NB4 (cell line): Measurements from ENCODE around the gene ITGA4.

Source experiments
- DNase-seq: peaks from one replicate; pipeline ENCODE4 v3.0.0; 2010; ENCODE audit warnings: low read depth
- H3K4me3 ChIP-seq: one replicate; pipeline ENCODE4 v1.5.1; 2011; ENCODE audit warnings: mild to moderate bottlenecking, low read depth, low read length, moderate library complexity
- CTCF ChIP-seq: IDR thresholded peaks from one replicate; pipeline ENCODE4 v1.5.1; 2012; ENCODE audit warnings: low read depth, low read length
- MAX ChIP-seq: IDR thresholded peaks from 2 replicates; pipeline ENCODE4 v1.6.1; 2011; ENCODE audit warnings: low read depth, low read length
- MYC ChIP-seq: IDR thresholded peaks from 2 replicates; pipeline ENCODE4 v1.6.1; 2011; ENCODE audit warnings: low read depth, low read length
- POLR2A ChIP-seq: IDR thresholded peaks from 2 replicates; pipeline ENCODE4 v1.6.1; 2011; ENCODE audit warnings: mild to moderate bottlenecking; ENCODE audit not compliant: insufficient read length; ENCODE audit errors: extremely low read depth

The ITGA4 gene

GRCh38 chr2:181472990-181473389, 15.8 kb downstream of the ITGA4 start:
- no peak overlapping the region for H3K4me3 ChIP-seq
- no peak for TF ChIP-seq MYC
- no peak for TF ChIP-seq CTCF
- TF ChIP-seq MAX = no peak
- no peak for TF ChIP-seq POLR2A
- no peak for DNase-seq

- TF ChIP-seq MYC (no peak), POLR2A (no peak)
- H3K4me3 ChIP-seq = no peak overlapping the region
- no peak for DNase-seq
These were observed 17.2 kb downstream of the ITGA4 start for GRCh38 chr2:181474222-181474881.

GRCh38 chr2:181483211-181483610, 26.0 kb downstream of the ITGA4 start:
- H3K4me3 ChIP-seq = no peak overlapping the region
- no peak for TF ChIP-seq MYC
- TF ChIP-seq MAX = no peak
- TF ChIP-seq POLR2A = no peak
- TF ChIP-seq CTCF = no peak
- DNase-seq = no peak

- no peak for TF ChIP-seq MAX
- TF ChIP-seq POLR2A = no peak
- TF ChIP-seq MYC = no peak
- TF ChIP-seq CTCF = no peak
- H3K4me3 ChIP-seq = no peak overlapping the region
- DNase-seq = no peak
These were observed 26.7 kb downstream of the ITGA4 start for GRCh38 chr2:181483876-181484275.

- TF ChIP-seq MAX (no peak), POLR2A (no peak), CTCF (no peak), MYC (no peak)
- no peak for DNase-seq
- H3K4me3 ChIP-seq = no peak overlapping the region
These were observed 27.9 kb downstream of the ITGA4 start for GRCh38 chr2:181484851-181485637.

GRCh38 chr2:181485638-181485946, 28.4 kb downstream of the ITGA4 start:
- no peak for DNase-seq
- H3K4me3 ChIP-seq = no peak overlapping the region
- TF ChIP-seq MYC = no peak
- TF ChIP-seq CTCF = no peak
- TF ChIP-seq POLR2A = no peak
- no peak for TF ChIP-seq MAX
